Measurements from ENCODE around the gene PCSK4.

- TF ChIP-seq CTBP1 (IDR thresholded peaks at IDR 0.05; ENCODE audit: borderline replicate concordance) = no peak
- no peak for TF ChIP-seq FOXM1 (IDR thresholded peaks at IDR 0.05; ENCODE audit: borderline replicate concordance)
- TF ChIP-seq SUZ12 (IDR thresholded peaks at IDR 0.05) = no peak
- no peak for TF ChIP-seq TARDBP (IDR thresholded peaks at IDR 0.05)
- TF ChIP-seq ZNF384 (IDR thresholded peaks at IDR 0.05) = no peak
- TF ChIP-seq NFRKB (IDR thresholded peaks at IDR 0.05) = no peak
- no peak for TF ChIP-seq ARNT (IDR thresholded peaks at IDR 0.05)
- TF ChIP-seq L3MBTL2 (conservative IDR thresholded peaks at IDR 0.05) = no peak
- no peak for TF ChIP-seq LEF1 (IDR thresholded peaks at IDR 0.05; ENCODE audit: borderline replicate concordance)
- TF ChIP-seq ELF4 (IDR thresholded peaks at IDR 0.05) = no peak
- TF ChIP-seq SP1 (IDR thresholded peaks at IDR 0.05) = no peak
- TF ChIP-seq FOXK2 (IDR thresholded peaks at IDR 0.05) = no peak
- TF ChIP-seq BHLHE40 (IDR thresholded peaks at IDR 0.05; ENCODE audit: borderline replicate concordance) = no peak
- TF ChIP-seq FOXA1 (IDR thresholded peaks at IDR 0.05) = no peak
Measured at GRCh38 chr19:1472231-1473084, 17.7 kb downstream of the PCSK4 start.
